Ishikawa (cell line): ENCODE results near the gene EIF5A2.

ENCODE experiments used
- CEBPB ChIP-seq: IDR thresholded peaks from 2 replicates; pipeline ENCODE4 v1.6.1; 2012
- CREB1 ChIP-seq: IDR thresholded peaks from 2 replicates; pipeline ENCODE4 v1.6.1; 2012; ENCODE audit warnings: low read depth
- EGR1 ChIP-seq: IDR thresholded peaks from 2 replicates; pipeline ENCODE4 v1.6.1; 2012
- EP300 ChIP-seq: IDR thresholded peaks from 2 replicates; pipeline ENCODE4 v1.6.1; 2012; ENCODE audit warnings: borderline replicate concordance
- FOXM1 ChIP-seq: IDR thresholded peaks from 2 replicates; pipeline ENCODE4 v1.6.1; 2012; ENCODE audit warnings: low read depth, borderline replicate concordance
- NFIC ChIP-seq: IDR thresholded peaks from 2 replicates; pipeline ENCODE4 v1.6.1; 2012
- RAD21 ChIP-seq: IDR thresholded peaks from 2 replicates; pipeline ENCODE4 v1.6.1; 2012; ENCODE audit warnings: low read depth
- TAF1 ChIP-seq: IDR thresholded peaks from 2 replicates; pipeline ENCODE4 v1.6.1; 2012; ENCODE audit warnings: low read depth, mild to moderate bottlenecking
- TCF12 ChIP-seq: IDR thresholded peaks from 2 replicates; pipeline ENCODE4 v1.6.1; 2012; ENCODE audit warnings: low read depth
- TEAD4 ChIP-seq: IDR thresholded peaks from 2 replicates; pipeline ENCODE4 v1.6.1; 2012
- YY1 ChIP-seq: IDR thresholded peaks from 2 replicates; pipeline ENCODE4 v1.6.1; 2012; ENCODE audit warnings: low read depth
- TF ChIP-seq, protein P1 (sequence below): IDR thresholded peaks from 2 replicates; pipeline ENCODE4 v1.6.1; 2012
- TF ChIP-seq, protein P2 (sequence below): IDR thresholded peaks from 2 replicates; pipeline ENCODE4 v1.6.1; 2012; ENCODE audit warnings: low read depth, mild to moderate bottlenecking
- TF ChIP-seq, protein P3 (sequence below): IDR thresholded peaks from 2 replicates; pipeline ENCODE4 v1.6.1; 2012

- no peak for TF ChIP-seq RAD21
- TF ChIP-seq, protein P1, sequence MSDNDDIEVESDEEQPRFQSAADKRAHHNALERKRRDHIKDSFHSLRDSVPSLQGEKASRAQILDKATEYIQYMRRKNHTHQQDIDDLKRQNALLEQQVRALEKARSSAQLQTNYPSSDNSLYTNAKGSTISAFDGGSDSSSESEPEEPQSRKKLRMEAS = no peak
- TF ChIP-seq, protein P2, sequence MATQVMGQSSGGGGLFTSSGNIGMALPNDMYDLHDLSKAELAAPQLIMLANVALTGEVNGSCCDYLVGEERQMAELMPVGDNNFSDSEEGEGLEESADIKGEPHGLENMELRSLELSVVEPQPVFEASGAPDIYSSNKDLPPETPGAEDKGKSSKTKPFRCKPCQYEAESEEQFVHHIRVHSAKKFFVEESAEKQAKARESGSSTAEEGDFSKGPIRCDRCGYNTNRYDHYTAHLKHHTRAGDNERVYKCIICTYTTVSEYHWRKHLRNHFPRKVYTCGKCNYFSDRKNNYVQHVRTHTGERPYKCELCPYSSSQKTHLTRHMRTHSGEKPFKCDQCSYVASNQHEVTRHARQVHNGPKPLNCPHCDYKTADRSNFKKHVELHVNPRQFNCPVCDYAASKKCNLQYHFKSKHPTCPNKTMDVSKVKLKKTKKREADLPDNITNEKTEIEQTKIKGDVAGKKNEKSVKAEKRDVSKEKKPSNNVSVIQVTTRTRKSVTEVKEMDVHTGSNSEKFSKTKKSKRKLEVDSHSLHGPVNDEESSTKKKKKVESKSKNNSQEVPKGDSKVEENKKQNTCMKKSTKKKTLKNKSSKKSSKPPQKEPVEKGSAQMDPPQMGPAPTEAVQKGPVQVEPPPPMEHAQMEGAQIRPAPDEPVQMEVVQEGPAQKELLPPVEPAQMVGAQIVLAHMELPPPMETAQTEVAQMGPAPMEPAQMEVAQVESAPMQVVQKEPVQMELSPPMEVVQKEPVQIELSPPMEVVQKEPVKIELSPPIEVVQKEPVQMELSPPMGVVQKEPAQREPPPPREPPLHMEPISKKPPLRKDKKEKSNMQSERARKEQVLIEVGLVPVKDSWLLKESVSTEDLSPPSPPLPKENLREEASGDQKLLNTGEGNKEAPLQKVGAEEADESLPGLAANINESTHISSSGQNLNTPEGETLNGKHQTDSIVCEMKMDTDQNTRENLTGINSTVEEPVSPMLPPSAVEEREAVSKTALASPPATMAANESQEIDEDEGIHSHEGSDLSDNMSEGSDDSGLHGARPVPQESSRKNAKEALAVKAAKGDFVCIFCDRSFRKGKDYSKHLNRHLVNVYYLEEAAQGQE = no peak
- no peak for TF ChIP-seq TAF1
- no peak for TF ChIP-seq TEAD4
- TF ChIP-seq YY1 = no peak
- TF ChIP-seq EP300 = no peak
- TF ChIP-seq, protein P3, sequence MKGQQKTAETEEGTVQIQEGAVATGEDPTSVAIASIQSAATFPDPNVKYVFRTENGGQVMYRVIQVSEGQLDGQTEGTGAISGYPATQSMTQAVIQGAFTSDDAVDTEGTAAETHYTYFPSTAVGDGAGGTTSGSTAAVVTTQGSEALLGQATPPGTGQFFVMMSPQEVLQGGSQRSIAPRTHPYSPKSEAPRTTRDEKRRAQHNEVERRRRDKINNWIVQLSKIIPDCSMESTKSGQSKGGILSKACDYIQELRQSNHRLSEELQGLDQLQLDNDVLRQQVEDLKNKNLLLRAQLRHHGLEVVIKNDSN = no peak
- TF ChIP-seq TCF12 = no peak
- no peak for TF ChIP-seq EGR1
- TF ChIP-seq CREB1 = no peak
- TF ChIP-seq NFIC = no peak
- no peak for TF ChIP-seq CEBPB
- no peak for TF ChIP-seq FOXM1
Observed at GRCh38 chr3:170941551-170941950, 33.1 kb upstream of the EIF5A2 start.
